Daoy (cell line): ENCODE results near the gene AQP2. TPM values are rescaled to one million over a fixed set of nuclear protein-coding genes. Genes with fewer than 3 reads are reported as not detected.

Source experiments
- DNase-seq: peaks from one replicate; pipeline ENCODE4 v3.0.0-alpha.2; 2015; ENCODE audit warnings: low read depth
- total RNA-seq: library from RNA; depleted of rRNA; stranded (reverse); fragments of >200 nt; shearing (Covaris generic); gene quantifications from 2 replicates; pipeline ENCODE4 v1.2.3, GENCODE V29; 2014

Gene AQP2
- total RNA-seq, 1 experiment from 2014 or later, result not detected

- DNase-seq, result no peak
Observed at GRCh38 chr12:49920241-49920914, 30.2 kb upstream of the AQP2 start.

GRCh38 chr12:49920915-49921286 lies 29.6 kb upstream of the AQP2 start:
- no peak for DNase-seq

- DNase-seq, result no peak
Observed at GRCh38 chr12:49921299-49921698, 29.2 kb upstream of the AQP2 start.

GRCh38 chr12:49921936-49922335 lies 28.6 kb upstream of the AQP2 start:
- no peak for DNase-seq

GRCh38 chr12:49922349-49923034 lies 28.0 kb upstream of the AQP2 start:
- DNase-seq, result no peak

- no peak for DNase-seq
Observed at GRCh38 chr12:49923035-49923644, 27.4 kb upstream of the AQP2 start.

GRCh38 chr12:49923880-49924556 lies 26.5 kb upstream of the AQP2 start:
- DNase-seq, result no peak

- no peak for DNase-seq
Observed at GRCh38 chr12:49924628-49925246, 25.8 kb upstream of the AQP2 start.

- no peak for DNase-seq
Observed at GRCh38 chr12:49925433-49926204, 24.9 kb upstream of the AQP2 start.

- no peak for DNase-seq
Observed at GRCh38 chr12:49928471-49928870, 22.1 kb upstream of the AQP2 start.

- no peak for DNase-seq
Observed at GRCh38 chr12:49929581-49929980, 21.0 kb upstream of the AQP2 start.

GRCh38 chr12:49930515-49931288 lies 19.8 kb upstream of the AQP2 start:
- peak; percentile 48 for DNase-seq

- DNase-seq, result no peak
Observed at GRCh38 chr12:49932023-49932422, 18.5 kb upstream of the AQP2 start.

- no peak for DNase-seq
Observed at GRCh38 chr12:49932533-49933130, 17.9 kb upstream of the AQP2 start.

GRCh38 chr12:49933796-49934195 lies 16.7 kb upstream of the AQP2 start:
- peak; percentile 39 for DNase-seq

- DNase-seq, result no peak
Observed at GRCh38 chr12:49934505-49934904, 16.0 kb upstream of the AQP2 start.

GRCh38 chr12:49936925-49937324 lies 13.6 kb upstream of the AQP2 start:
- no peak for DNase-seq

GRCh38 chr12:49937639-49938300 lies 12.8 kb upstream of the AQP2 start:
- DNase-seq, result no peak

GRCh38 chr12:49939307-49939706 lies 11.2 kb upstream of the AQP2 start:
- DNase-seq, result no peak

- DNase-seq, result no peak
Observed at GRCh38 chr12:49939707-49940106, 10.8 kb upstream of the AQP2 start.
